Karpas-422 (cell line): ENCODE results near the gene FLOT2. TPM values are rescaled to one million over a fixed set of nuclear protein-coding genes. Genes with fewer than 3 reads are reported as not detected.

Experiments
- DNase-seq: peaks from one replicate; pipeline ENCODE4 v3.0.0-alpha.2; 2015
- H2AFZ ChIP-seq: fragments of 200-600 bp; sonication (generic); 2 replicates; pipeline ENCODE4 v1.6.1; 2014; ENCODE audit warnings: antibody characterized with exemption, low read length, mixed read lengths
- H3K27ac ChIP-seq: fragments of 200-600 bp; sonication (generic); 2 replicates; pipeline ENCODE4 v1.5.1; 2014; ENCODE audit warnings: mild to moderate bottlenecking, low read length, moderate library complexity
- H3K27me3 ChIP-seq: fragments of 200-600 bp; sonication (generic); 2 replicates; pipeline ENCODE4 v1.6.1; 2014; ENCODE audit warnings: low read length, mixed read lengths
- H3K36me3 ChIP-seq: fragments of 200-600 bp; sonication (generic); 2 replicates; pipeline ENCODE4 v1.6.1; 2014; ENCODE audit warnings: low read length, mixed read lengths; ENCODE audit not compliant: insufficient read depth
- H3K4me1 ChIP-seq: fragments of 200-600 bp; sonication (generic); 2 replicates; pipeline ENCODE4 v1.6.1; 2014; ENCODE audit warnings: mild to moderate bottlenecking, low read length, mixed read lengths
- H3K4me2 ChIP-seq: fragments of 200-600 bp; sonication (generic); 2 replicates; pipeline ENCODE4 v1.6.1; 2014; ENCODE audit warnings: low read length, low read depth, mild to moderate bottlenecking; ENCODE audit not compliant: poor library complexity, severe bottlenecking
- H3K4me3 ChIP-seq: fragments of 200-600 bp; sonication (generic); 2 replicates; pipeline ENCODE4 v1.5.1; 2014; ENCODE audit warnings: mild to moderate bottlenecking, antibody characterized with exemption, low read length, mixed read lengths
- H3K79me2 ChIP-seq: fragments of 200-600 bp; sonication (generic); 2 replicates; pipeline ENCODE4 v1.6.1; 2014; ENCODE audit warnings: mild to moderate bottlenecking, low read length, mixed read lengths
- H3K9ac ChIP-seq: fragments of 200-600 bp; sonication (generic); 2 replicates; pipeline ENCODE4 v1.6.0; 2014; ENCODE audit warnings: low read length
- H3K9me2 ChIP-seq: fragments of 200-600 bp; sonication (generic), shearing (Covaris generic); replicated peaks from 2 replicates; pipeline ENCODE4 v1.6.0; 2014; ENCODE audit warnings: mild to moderate bottlenecking, low read length, moderate library complexity; ENCODE audit not compliant: insufficient read depth
- H3K9me3 ChIP-seq: fragments of 300-700, 200-600 bp; sonication (generic); 2 replicates; pipeline ENCODE4 v1.6.1; 2014; ENCODE audit warnings: low read length, mixed read lengths
- H4K20me1 ChIP-seq: fragments of 200-600 bp; sonication (generic); 2 replicates; pipeline ENCODE4 v1.6.1; 2014; ENCODE audit warnings: mild to moderate bottlenecking, antibody characterized with exemption, low read length, low read depth; ENCODE audit not compliant: insufficient read depth
- total RNA-seq: library from RNA; depleted of rRNA; stranded (reverse); fragments of >200 nt; shearing (Covaris generic); gene quantifications from 2 replicates; pipeline ENCODE4 v1.2.3, GENCODE V29; 2014; ENCODE audit warnings: low replicate concordance

The FLOT2 gene
- total RNA-seq, 1 experiment from 2014 or later = 35.8 TPM

GRCh38 chr17:28926366-28926765 is 28.8 kb upstream of the FLOT2 start:
- no peak overlapping the region for H3K4me2 ChIP-seq
- peaks cover 66% of the 10 kb centered on the region for H3K79me2 ChIP-seq
- peaks cover 15% of the 10 kb centered on the region for H3K4me1 ChIP-seq
- no peaks in the 10 kb centered on the region for H3K27me3 ChIP-seq
- DNase-seq = no peak
- H3K27ac ChIP-seq = no peak overlapping the region
- H4K20me1 ChIP-seq = peaks cover 7% of the 10 kb centered on the region; the same call in 1 of the 2 replicates
- H3K9me2 ChIP-seq = no peaks in the 10 kb centered on the region
- H2AFZ ChIP-seq = no peak overlapping the region
- H3K36me3 ChIP-seq = peaks cover 54% of the 10 kb centered on the region
- H3K9me3 ChIP-seq = no peaks in the 10 kb centered on the region
- no peak overlapping the region for H3K9ac ChIP-seq
- no peak overlapping the region for H3K4me3 ChIP-seq

- no peaks in the 10 kb centered on the region for H3K27me3 ChIP-seq
- peaks cover 59% of the 10 kb centered on the region for H3K36me3 ChIP-seq
- H3K4me3 ChIP-seq = no peak overlapping the region
- H4K20me1 ChIP-seq = peaks cover 7% of the 10 kb centered on the region; the same call in 1 of the 2 replicates
- H3K9ac ChIP-seq = no peak overlapping the region
- peaks cover 62% of the 10 kb centered on the region for H3K79me2 ChIP-seq
- DNase-seq = no peak
- no peak overlapping the region for H2AFZ ChIP-seq
- no peaks in the 10 kb centered on the region for H3K9me3 ChIP-seq
- H3K4me2 ChIP-seq = no peak overlapping the region
- peaks cover 15% of the 10 kb centered on the region for H3K4me1 ChIP-seq
- H3K9me2 ChIP-seq = no peaks in the 10 kb centered on the region
- no peak overlapping the region for H3K27ac ChIP-seq
These were observed 28.4 kb upstream of the FLOT2 start for GRCh38 chr17:28925912-28926365.

GRCh38 chr17:28920201-28920600 is 22.7 kb upstream of the FLOT2 start:
- no peak overlapping the region for H3K4me3 ChIP-seq
- DNase-seq = no peak
- H3K9me2 ChIP-seq = no peaks in the 10 kb centered on the region
- no peak overlapping the region for H3K27ac ChIP-seq
- H3K27me3 ChIP-seq = no peaks in the 10 kb centered on the region
- no peaks in the 10 kb centered on the region for H4K20me1 ChIP-seq
- no peak overlapping the region for H2AFZ ChIP-seq
- H3K36me3 ChIP-seq = peaks cover 60% of the 10 kb centered on the region
- peaks cover 21% of the 10 kb centered on the region for H3K79me2 ChIP-seq
- no peak overlapping the region for H3K9ac ChIP-seq
- no peaks in the 10 kb centered on the region for H3K9me3 ChIP-seq
- H3K4me1 ChIP-seq = no peaks in the 10 kb centered on the region
- no peak overlapping the region for H3K4me2 ChIP-seq

- no peaks in the 10 kb centered on the region for H3K9me2 ChIP-seq
- H3K4me3 ChIP-seq = no peak overlapping the region
- peaks cover 13% of the 10 kb centered on the region for H3K79me2 ChIP-seq
- no peaks in the 10 kb centered on the region for H3K4me1 ChIP-seq
- H4K20me1 ChIP-seq = no peaks in the 10 kb centered on the region
- DNase-seq = no peak
- no peak overlapping the region for H3K27ac ChIP-seq
- H3K36me3 ChIP-seq = peaks cover 62% of the 10 kb centered on the region
- H3K9ac ChIP-seq = no peak overlapping the region
- H3K4me2 ChIP-seq = no peak overlapping the region
- H2AFZ ChIP-seq = no peak overlapping the region
- H3K9me3 ChIP-seq = no peaks in the 10 kb centered on the region
- H3K27me3 ChIP-seq = no peaks in the 10 kb centered on the region
These were observed 20.8 kb upstream of the FLOT2 start for GRCh38 chr17:28918295-28918694.

GRCh38 chr17:28917465-28917864 is 19.9 kb upstream of the FLOT2 start:
- Histone ChIP-seq H2AFZ (no peak overlapping the region), H3K9me3 (no peaks in the 10 kb centered on the region), H3K9me2 (no peaks in the 10 kb centered on the region), H3K36me3 (peaks cover 65% of the 10 kb centered on the region), H3K4me3 (no peak overlapping the region), H4K20me1 (no peaks in the 10 kb centered on the region), H3K4me1 (no peaks in the 10 kb centered on the region), H3K4me2 (no peak overlapping the region), H3K27me3 (no peaks in the 10 kb centered on the region), H3K9ac (no peak overlapping the region), H3K79me2 (peaks cover 13% of the 10 kb centered on the region), H3K27ac (no peak overlapping the region)
- DNase-seq = no peak

- peaks cover 65% of the 10 kb centered on the region for H3K36me3 ChIP-seq
- no peaks in the 10 kb centered on the region for H4K20me1 ChIP-seq
- H3K27ac ChIP-seq = no peak overlapping the region
- no peak for DNase-seq
- H3K9me3 ChIP-seq = no peaks in the 10 kb centered on the region
- H3K9me2 ChIP-seq = no peaks in the 10 kb centered on the region
- H3K27me3 ChIP-seq = no peaks in the 10 kb centered on the region
- H3K4me3 ChIP-seq = no peak overlapping the region
- no peak overlapping the region for H2AFZ ChIP-seq
- no peak overlapping the region for H3K4me2 ChIP-seq
- no peaks in the 10 kb centered on the region for H3K4me1 ChIP-seq
- no peak overlapping the region for H3K9ac ChIP-seq
- peaks cover 13% of the 10 kb centered on the region for H3K79me2 ChIP-seq
These were observed 19.5 kb upstream of the FLOT2 start for GRCh38 chr17:28917029-28917428.

- Histone ChIP-seq H3K27ac (no peak overlapping the region), H3K9ac (no peak overlapping the region), H3K79me2 (peaks cover 13% of the 10 kb centered on the region), H3K4me1 (no peaks in the 10 kb centered on the region), H3K4me3 (no peak overlapping the region), H3K9me2 (no peaks in the 10 kb centered on the region), H3K9me3 (no peaks in the 10 kb centered on the region), H3K27me3 (no peaks in the 10 kb centered on the region), H3K4me2 (no peak overlapping the region), H2AFZ (no peak overlapping the region), H4K20me1 (no peaks in the 10 kb centered on the region), H3K36me3 (peaks cover 64% of the 10 kb centered on the region)
- peak; percentile 73 for DNase-seq
These were observed 18.9 kb upstream of the FLOT2 start for GRCh38 chr17:28916302-28916934.

GRCh38 chr17:28912938-28913333 is 15.4 kb upstream of the FLOT2 start:
- H3K9me2 ChIP-seq = no peaks in the 10 kb centered on the region
- no peak overlapping the region for H3K4me3 ChIP-seq
- no peaks in the 10 kb centered on the region for H3K27me3 ChIP-seq
- no peak for DNase-seq
- no peak overlapping the region for H3K27ac ChIP-seq
- no peak overlapping the region for H3K9ac ChIP-seq
- no peaks in the 10 kb centered on the region for H4K20me1 ChIP-seq
- no peaks in the 10 kb centered on the region for H3K9me3 ChIP-seq
- H2AFZ ChIP-seq = no peak overlapping the region
- H3K79me2 ChIP-seq = peaks cover 13% of the 10 kb centered on the region
- peaks cover 80% of the 10 kb centered on the region for H3K36me3 ChIP-seq
- no peaks in the 10 kb centered on the region for H3K4me1 ChIP-seq
- H3K4me2 ChIP-seq = no peak overlapping the region
